GM04504 (cell line): ENCODE measurements around the gene PSMD8.
"Not testable (repeated sequence)": the region's sequence is repeated elsewhere in the genome, so short reads cannot be mapped to it uniquely, and the experiment has no call there.

Experiments
- DNase-seq: peaks from one replicate; pipeline ENCODE4 v3.0.0-alpha.2; 2012; ENCODE audit warnings: low read depth

The PSMD8 gene

GRCh38 chr19:38362076-38362945 lies 12.1 kb upstream of the PSMD8 start:
- no peak for DNase-seq

GRCh38 chr19:38362946-38363688 lies 11.3 kb upstream of the PSMD8 start:
- DNase-seq, result not testable (repeated sequence)

GRCh38 chr19:38367041-38367440 lies 7.3 kb upstream of the PSMD8 start:
- DNase-seq, result no peak

GRCh38 chr19:38369584-38369983 lies 4.8 kb upstream of the PSMD8 start:
- no peak for DNase-seq

- no peak for DNase-seq
Measured at GRCh38 chr19:38370299-38370698, 4.1 kb upstream of the PSMD8 start.

GRCh38 chr19:38371081-38371480 lies 3.3 kb upstream of the PSMD8 start:
- DNase-seq, result no peak

GRCh38 chr19:38373907-38374331 lies 452 bp upstream of the PSMD8 start:
- no peak for DNase-seq

GRCh38 chr19:38375098-38375493 lies 725 bp downstream of the PSMD8 start:
- no peak for DNase-seq

GRCh38 chr19:38375748-38376147 lies 1.4 kb downstream of the PSMD8 start:
- DNase-seq, result no peak

- DNase-seq, result no peak
Measured at GRCh38 chr19:38376576-38376975, 2.2 kb downstream of the PSMD8 start.

GRCh38 chr19:38377052-38377451 lies 2.7 kb downstream of the PSMD8 start:
- no peak for DNase-seq

GRCh38 chr19:38378866-38379265 lies 4.5 kb downstream of the PSMD8 start:
- DNase-seq, result no peak

GRCh38 chr19:38381138-38381537 lies 6.8 kb downstream of the PSMD8 start:
- DNase-seq, result no peak

GRCh38 chr19:38383184-38383583 lies 8.8 kb downstream of the PSMD8 start:
- DNase-seq, result no peak

GRCh38 chr19:38383743-38384142 lies 9.4 kb downstream of the PSMD8 start:
- DNase-seq, result no peak

- no peak for DNase-seq
Measured at GRCh38 chr19:38384209-38385027, 10.0 kb downstream of the PSMD8 start.

- DNase-seq, result no peak
Measured at GRCh38 chr19:38385057-38385803, 10.9 kb downstream of the PSMD8 start.

GRCh38 chr19:38385804-38386257 lies 11.5 kb downstream of the PSMD8 start:
- DNase-seq, result no peak

- no peak for DNase-seq
Measured at GRCh38 chr19:38386300-38386970, 12.1 kb downstream of the PSMD8 start.

- no peak for DNase-seq
Measured at GRCh38 chr19:38386971-38387549, 12.7 kb downstream of the PSMD8 start.
